Activated CD4-positive, alpha-beta memory T cell treated with anti-CD3 and anti-CD28 coated beads for 36 hours (primary cell): ENCODE data around the gene KRTAP1-1. TPM values are rescaled to one million over a fixed set of nuclear protein-coding genes. Genes with fewer than 3 reads are reported as not detected.
"Not testable (repeated sequence)": the region's sequence is repeated elsewhere in the genome, so short reads cannot be mapped to it uniquely, and the experiment has no call there.

Experiments used
- CTCF ChIA-PET: fragments of 350-600 bp; sonication (Branson Sonifier 250); formaldehyde crosslinking; loops from one replicate; lab custom pipeline; 2021; ENCODE audit warnings: antibody characterized with exemption, inconsistent platforms; lab: Charles Lee
- POLR2A ChIA-PET: fragments of 350-600 bp; sonication (Branson Sonifier 250); formaldehyde crosslinking; loops from one replicate; lab custom pipeline; 2021; ENCODE audit warnings: antibody characterized with exemption; lab: Charles Lee
- DNase-seq: peaks from one replicate; pipeline ENCODE4 v3.0.0-alpha.2; 2020
- H3K27ac Mint-ChIP-seq: one replicate; pipeline ENCODE4 v1.8.0; 2021; ENCODE audit warnings: mixed read lengths
- H3K27me3 Mint-ChIP-seq: one replicate; pipeline ENCODE4 v1.8.0; 2021; ENCODE audit warnings: mixed read lengths
- H3K36me3 Mint-ChIP-seq: one replicate; pipeline ENCODE4 v1.8.0; 2021; ENCODE audit warnings: mixed read lengths
- H3K4me1 Mint-ChIP-seq: one replicate; pipeline ENCODE4 v1.8.0; 2021; ENCODE audit warnings: low read depth, mixed read lengths
- H3K4me3 Mint-ChIP-seq: one replicate; pipeline ENCODE4 v1.8.0; 2021; ENCODE audit warnings: mild to moderate bottlenecking, mixed read lengths
- H3K9me3 Mint-ChIP-seq: one replicate; pipeline ENCODE4 v1.8.0; 2021; ENCODE audit warnings: mixed read lengths
- intact Hi-C: fragments of 100-400 bp; cut with micrococcal nuclease; formaldehyde crosslinking; loops from one replicate; pipeline ENCODE4 v1.15.1; 2023
- total RNA-seq, 2 experiments: library from RNA; stranded (reverse); gene quantifications; one replicate each; pipeline ENCODE4 v1.2.3, GENCODE V29; 2021

The KRTAP1-1 gene
- total RNA-seq, 2 experiments from 2014 or later: not detected

GRCh38 chr17:41001795-41002194 lies 39.5 kb downstream of the KRTAP1-1 start:
- no peak overlapping the region for H3K4me3 Mint-ChIP-seq
- peaks cover 12% of the 10 kb centered on the region for H3K27me3 Mint-ChIP-seq
- no peaks in the 10 kb centered on the region for H3K4me1 Mint-ChIP-seq
- no peak for DNase-seq
- ChIA-PET CTCF (no interaction called here), POLR2A (no interaction called here)
- intact Hi-C loops: no loop called here
- no peaks in the 10 kb centered on the region for H3K9me3 Mint-ChIP-seq
- H3K36me3 Mint-ChIP-seq: no peaks in the 10 kb centered on the region
- H3K27ac Mint-ChIP-seq: no peak overlapping the region

- H3K27ac Mint-ChIP-seq, intact Hi-C loops, H3K9me3 Mint-ChIP-seq, POLR2A ChIA-PET, H3K36me3 Mint-ChIP-seq, H3K4me1 Mint-ChIP-seq, H3K4me3 Mint-ChIP-seq, DNase-seq, CTCF ChIA-PET: not testable (repeated sequence)
- H3K27me3 Mint-ChIP-seq: peaks cover 20% of the 10 kb centered on the region
Observed at GRCh38 chr17:40999563-40999962, 41.7 kb downstream of the KRTAP1-1 start, which contains the start of gene KRTAP3-2. Gene KRTAP3-2 (minus strand): TSS chr17:40999906. CDS start chr17:40999853, 53 bp downstream.

- no peaks in the 10 kb centered on the region for H3K9me3 Mint-ChIP-seq
- H3K4me3 Mint-ChIP-seq: no peak overlapping the region
- no peak overlapping the region for H3K27ac Mint-ChIP-seq
- CTCF ChIA-PET: no interaction called here
- H3K36me3 Mint-ChIP-seq: no peaks in the 10 kb centered on the region
- no peaks in the 10 kb centered on the region for H3K4me1 Mint-ChIP-seq
- peaks cover 32% of the 10 kb centered on the region for H3K27me3 Mint-ChIP-seq
- intact Hi-C loops: no loop called here
- POLR2A ChIA-PET: no interaction called here
- no peak for DNase-seq
Observed at GRCh38 chr17:40997361-40997760, 43.9 kb downstream of the KRTAP1-1 start.

DNA sequence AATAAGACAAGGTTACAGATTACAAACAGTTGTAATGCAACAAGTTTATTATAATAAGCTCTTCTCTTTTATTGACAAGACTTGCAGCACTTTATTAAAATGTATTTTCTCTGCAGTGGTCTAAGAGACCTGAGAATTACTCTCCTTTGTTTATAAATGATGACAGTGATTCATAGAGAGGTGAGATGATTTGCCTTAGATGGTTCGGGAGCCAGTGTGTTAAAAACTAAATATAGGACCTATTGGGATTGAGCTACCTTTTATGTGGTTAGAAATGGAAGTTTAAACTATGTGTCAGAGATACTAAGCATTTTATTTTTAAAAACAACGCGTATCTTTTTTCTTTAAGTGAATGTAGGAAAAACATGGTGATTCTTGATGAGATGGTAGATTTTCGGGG lies 44.4 kb downstream of the KRTAP1-1 start:
- Mint-ChIP-seq H3K4me1 (no peaks in the 10 kb centered on the region), H3K27ac (no peak overlapping the region), H3K4me3 (no peak overlapping the region), H3K36me3 (no peaks in the 10 kb centered on the region), H3K9me3 (no peaks in the 10 kb centered on the region), H3K27me3 (peaks cover 35% of the 10 kb centered on the region)
- CTCF ChIA-PET: no interaction called here
- intact Hi-C loops: no loop called here
- no peak for DNase-seq
- POLR2A ChIA-PET: no interaction called here

DNA sequence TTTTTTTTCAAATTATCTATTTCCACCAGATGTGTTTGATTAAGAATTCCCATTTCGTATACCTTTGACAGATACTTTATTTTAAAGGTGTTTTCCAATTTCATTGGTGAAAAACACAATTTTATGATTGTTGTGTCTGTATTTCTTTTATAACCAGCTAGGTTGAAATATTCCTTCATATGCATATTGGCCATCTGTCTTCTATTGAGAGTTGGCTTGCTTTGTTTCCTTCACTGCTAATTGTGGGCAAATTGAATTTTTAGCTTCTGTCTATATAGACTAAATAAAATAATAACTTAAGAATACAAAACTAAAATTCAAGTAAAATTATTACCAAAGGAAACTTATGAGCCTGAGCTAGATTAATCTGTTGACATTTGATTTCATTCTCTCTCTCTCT lies 46.1 kb downstream of the KRTAP1-1 start:
- CTCF ChIA-PET: interaction anchor here (0.8 kb wide), 2 partner anchors 327 to 647 kb away, joined by 3 to 5 read pairs; no protein-coding TSS in a partner anchor

DNA sequence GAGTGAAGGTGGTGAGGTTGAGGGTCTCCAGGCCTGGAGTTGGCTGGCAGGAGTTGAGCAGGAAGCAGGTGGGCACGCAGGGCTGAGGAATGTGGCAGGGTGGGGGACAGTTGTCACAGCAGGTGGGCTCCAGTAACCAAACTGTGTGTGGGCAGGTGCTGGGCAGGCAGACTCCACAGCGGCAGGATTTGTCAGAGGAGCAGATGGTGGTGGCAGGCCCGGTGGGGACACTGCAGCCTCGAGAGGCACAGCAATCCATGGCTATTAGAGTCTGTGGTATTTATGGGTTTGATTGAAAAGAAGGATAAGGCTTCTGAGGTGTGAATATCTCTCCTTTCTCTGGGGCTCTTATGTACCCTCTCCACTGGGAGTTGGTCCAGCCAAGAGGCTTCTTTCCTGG lies 47.4 kb downstream of the KRTAP1-1 start, which contains the start of gene KRTAP3-3:
TSS of gene KRTAP3-3 (minus strand) at position 326 of the 400 bp plus-strand sequence. CDS start at position 259, 67 bp downstream.
- DNase-seq: no peak
- no peak within 1 kb of the TSS for H3K27ac Mint-ChIP-seq
- H3K9me3 Mint-ChIP-seq: no peaks in the 10 kb centered on the region
- H3K4me1 Mint-ChIP-seq: no peaks in the 10 kb centered on the region
- intact Hi-C loops: no loop called here
- CTCF ChIA-PET: no interaction called here
- POLR2A ChIA-PET: no interaction called here
- H3K27me3 Mint-ChIP-seq: peaks cover 32% of the 10 kb centered on the region
- H3K36me3 Mint-ChIP-seq: no peaks in the 10 kb centered on the region
- H3K4me3 Mint-ChIP-seq: no peak within 1 kb of the TSS

More for the DNA sequence above, 46.1 kb downstream of the KRTAP1-1 start:
- intact Hi-C loops: no loop called here
- DNase-seq: no peak
- H3K27ac Mint-ChIP-seq: no peak overlapping the region
- no peak overlapping the region for H3K4me3 Mint-ChIP-seq
- peaks cover 35% of the 10 kb centered on the region for H3K27me3 Mint-ChIP-seq
- no peaks in the 10 kb centered on the region for H3K36me3 Mint-ChIP-seq
- POLR2A ChIA-PET: interaction anchor here (0.7 kb wide), 1 partner anchor 723 kb away, joined by 3 read pairs; no protein-coding TSS in a partner anchor
- H3K4me1 Mint-ChIP-seq: no peaks in the 10 kb centered on the region
- H3K9me3 Mint-ChIP-seq: no peaks in the 10 kb centered on the region

- CTCF ChIA-PET: no interaction called here
- H3K27me3 Mint-ChIP-seq: peaks cover 32% of the 10 kb centered on the region
- no peak for DNase-seq
- no peaks in the 10 kb centered on the region for H3K4me1 Mint-ChIP-seq
- H3K36me3 Mint-ChIP-seq: no peaks in the 10 kb centered on the region
- intact Hi-C loops: no loop called here
- POLR2A ChIA-PET: no interaction called here
- H3K27ac Mint-ChIP-seq: no peak overlapping the region
- no peak overlapping the region for H3K4me3 Mint-ChIP-seq
- H3K9me3 Mint-ChIP-seq: no peaks in the 10 kb centered on the region
Observed at GRCh38 chr17:40993084-40993483, 48.2 kb downstream of the KRTAP1-1 start.

- no peak overlapping the region for H3K27ac Mint-ChIP-seq
- no peak for DNase-seq
- H3K27me3 Mint-ChIP-seq: peaks cover 31% of the 10 kb centered on the region
- no peak overlapping the region for H3K4me3 Mint-ChIP-seq
- intact Hi-C loops: no loop called here
- H3K9me3 Mint-ChIP-seq: no peaks in the 10 kb centered on the region
- H3K4me1 Mint-ChIP-seq: no peaks in the 10 kb centered on the region
- H3K36me3 Mint-ChIP-seq: no peaks in the 10 kb centered on the region
- ChIA-PET CTCF (no interaction called here), POLR2A (no interaction called here)
Observed at GRCh38 chr17:40992666-40993065, 48.6 kb downstream of the KRTAP1-1 start.

Other genes with a start within 250 kb of the KRTAP1-1 start
- gene KRT28, start 241.5 kb downstream of the KRTAP1-1 start, total RNA-seq: not detected
- gene KRT10, start 218.8 kb downstream of the KRTAP1-1 start, total RNA-seq: 10 to 100 TPM; 28.4 to 35.5 TPM
- not detected for gene KRT12, start 174.2 kb downstream of the KRTAP1-1 start, total RNA-seq
- not detected for gene KRT20, start 156.2 kb downstream of the KRTAP1-1 start, total RNA-seq
- gene KRT23, start 103.8 kb downstream of the KRTAP1-1 start, total RNA-seq: not detected
- not detected for gene KRT39, start 74.5 kb downstream of the KRTAP1-1 start, total RNA-seq
- gene KRT40, start 57.1 kb downstream of the KRTAP1-1 start, total RNA-seq: not detected
- not detected for gene KRTAP3-3, start 47.3 kb downstream of the KRTAP1-1 start, total RNA-seq
- gene KRTAP3-2, start 41.5 kb downstream of the KRTAP1-1 start, total RNA-seq: not detected
- not detected for gene KRTAP3-1, start 32.3 kb downstream of the KRTAP1-1 start, total RNA-seq
- not detected for gene KRTAP1-5, start 14.2 kb downstream of the KRTAP1-1 start, total RNA-seq
- gene KRTAP1-4, start 11.3 kb downstream of the KRTAP1-1 start, total RNA-seq: not detected
- not detected for gene KRTAP1-3, start 6.6 kb downstream of the KRTAP1-1 start, total RNA-seq
- not detected for gene KRTAP2-1, start 5.9 kb upstream of the KRTAP1-1 start, total RNA-seq
- gene KRTAP2-2, start 13.8 kb upstream of the KRTAP1-1 start, total RNA-seq: not detected
- gene KRTAP2-3, start 18.7 kb upstream of the KRTAP1-1 start, total RNA-seq: not detected
- gene KRTAP2-4, start 24.4 kb upstream of the KRTAP1-1 start, total RNA-seq: not detected
- gene KRTAP4-7, start 42.7 kb upstream of the KRTAP1-1 start, total RNA-seq: not detected
- gene KRTAP4-8, start 56.7 kb upstream of the KRTAP1-1 start, total RNA-seq: not detected
- not detected for gene KRTAP4-16, start 60.8 kb upstream of the KRTAP1-1 start, total RNA-seq
- gene KRTAP4-9, start 63.9 kb upstream of the KRTAP1-1 start, total RNA-seq: not detected
- not detected for gene KRTAP4-11, start 76.9 kb upstream of the KRTAP1-1 start, total RNA-seq
- not detected for gene KRTAP4-12, start 82.7 kb upstream of the KRTAP1-1 start, total RNA-seq
- gene KRTAP4-6, start 99.1 kb upstream of the KRTAP1-1 start, total RNA-seq: not detected
- not detected for gene KRTAP4-5, start 108.4 kb upstream of the KRTAP1-1 start, total RNA-seq
- not detected for gene KRTAP4-4, start 119.3 kb upstream of the KRTAP1-1 start, total RNA-seq
- not detected for gene KRTAP4-3, start 126.8 kb upstream of the KRTAP1-1 start, total RNA-seq
- not detected for gene KRTAP4-2, start 136.8 kb upstream of the KRTAP1-1 start, total RNA-seq
- gene KRTAP4-1, start 143.5 kb upstream of the KRTAP1-1 start, total RNA-seq: not detected
- gene KRTAP9-1, start 148.4 kb upstream of the KRTAP1-1 start, total RNA-seq: not detected
- gene KRTAP9-2, start 185.2 kb upstream of the KRTAP1-1 start, total RNA-seq: not detected
- not detected for gene KRTAP9-3, start 191.0 kb upstream of the KRTAP1-1 start, total RNA-seq
- not detected for gene KRTAP9-8, start 196.5 kb upstream of the KRTAP1-1 start, total RNA-seq
- not detected for gene KRTAP9-4, start 208.2 kb upstream of the KRTAP1-1 start, total RNA-seq
- gene KRTAP9-9, start 213.9 kb upstream of the KRTAP1-1 start, total RNA-seq: not detected
- not detected for gene KRTAP9-6, start 223.9 kb upstream of the KRTAP1-1 start, total RNA-seq
- gene KRTAP9-7, start 234.2 kb upstream of the KRTAP1-1 start, total RNA-seq: not detected